A549 (cell line): Measurements from ENCODE around the gene KCNAB1. TPM values are rescaled to one million over a fixed set of nuclear protein-coding genes. Genes with fewer than 3 reads are reported as not detected.

Experiments
- ATAC-seq, 2 experiments: fragments of 200-7000 bp in 1 of 2; fragments of >200 bp in 1 of 2; cut with Nextera tagmentation in 1 of 2; cut with Tn5 transposase in 1 of 2; 3 replicates each; pipeline versions ENCODE4 v1.8.0 to v1.9.1; 2018 to 2020; ENCODE audit warnings: mild to moderate bottlenecking in 1 of 2, moderate library complexity in 1 of 2
- CTCF ChIA-PET: fragments of 300-600 bp; sonication (Branson Sonifier 250); formaldehyde crosslinking; extraction: SDS; loops from one replicate; lab custom pipeline; 2021; ENCODE audit warnings: antibody characterized with exemption, inconsistent platforms; lab: Yijun Ruan, JAX
- POLR2A ChIA-PET: fragments of 350-600 bp; formaldehyde crosslinking; extraction: SDS; loops from one replicate; lab custom pipeline; 2021; ENCODE audit warnings: antibody characterized with exemption, inconsistent platforms; lab: Yijun Ruan, JAX
- DNase-seq, 2 experiments: peaks; one replicate each; pipeline versions ENCODE4 v3.0.0 to v3.0.0-alpha.2; 2011 to 2016; ENCODE audit warnings: low read depth in 1 of 2, low spot score in 1 of 2
- FAIRE-seq: peaks from 2 replicates; lab custom pipeline; 2011; peaks lifted over from hg19 to GRCh38; lab: Jason Lieb, UNC
- H3K27ac ChIP-seq, 2 experiments: fragments of >200 bp; sonication (Bioruptor Twin); formaldehyde crosslinking; 3 replicates each; pipeline ENCODE4 v1.5.1; 2016 to 2017
- H3K4me1 ChIP-seq: fragments of >200 bp; sonication (Bioruptor Twin); formaldehyde crosslinking; 3 replicates; pipeline ENCODE4 v1.6.1; 2016
- H3K4me2 ChIP-seq: fragments of >200 bp; sonication (Bioruptor Twin); formaldehyde crosslinking; 3 replicates; pipeline ENCODE4 v1.6.1; 2016
- H3K4me3 ChIP-seq: fragments of >200 bp; sonication (Bioruptor Twin); formaldehyde crosslinking; 3 replicates; pipeline ENCODE4 v1.5.1; 2016
- H3K9me3 ChIP-seq: fragments of >200 bp; sonication (Bioruptor Twin); formaldehyde crosslinking; 3 replicates; pipeline ENCODE4 v1.6.1; 2016
- BHLHE40 ChIP-seq: IDR thresholded peaks from 2 replicates; pipeline ENCODE4 v1.6.1; 2012; ENCODE audit warnings: low read depth, low read length, inconsistent platforms
- CBX2 ChIP-seq: fragments of 200-600 bp; sonication (generic); IDR thresholded peaks from 2 replicates; pipeline ENCODE4 v1.6.1; 2016; ENCODE audit warnings: low read depth, mild to moderate bottlenecking, borderline replicate concordance
- CEBPB ChIP-seq, 2 experiments: fragments of >200 bp in 1 of 2; sonication (Bioruptor Twin) in 1 of 2; formaldehyde crosslinking in 1 of 2; IDR thresholded peaks; 2 replicates each; pipeline ENCODE4 v1.6.1; 2012 to 2016
- CHD2 ChIP-seq: fragments of 150-350 bp; IDR thresholded peaks from 2 replicates; pipeline ENCODE4 v1.6.1; 2014; ENCODE audit warnings: low read length; ENCODE audit not compliant: partially characterized antibody
- CHD4 ChIP-seq: fragments of 200-600 bp; sonication (generic); IDR thresholded peaks from 2 replicates; pipeline ENCODE4 v1.6.1; 2016; ENCODE audit warnings: antibody characterized with exemption, mild to moderate bottlenecking, borderline replicate concordance
- EHMT2 ChIP-seq: fragments of 200-600 bp; sonication (generic); IDR thresholded peaks from 2 replicates; pipeline ENCODE4 v1.6.1; 2016; ENCODE audit warnings: antibody characterized with exemption, low read depth, mild to moderate bottlenecking, moderate library complexity
- FOXS1 ChIP-seq: fragments of 250-450 bp; sonication (Bioruptor Pico); IDR thresholded peaks from 2 replicates; pipeline ENCODE4 v1.5.0; 2020; ENCODE audit warnings: mild to moderate bottlenecking, moderate library complexity
- HEYL ChIP-seq: fragments of 250-450 bp; sonication (Bioruptor Pico); IDR thresholded peaks from 2 replicates; pipeline ENCODE4 v1.8.0; 2021; ENCODE audit warnings: mild to moderate bottlenecking, moderate library complexity
- HOXB5 ChIP-seq: fragments of 250-450 bp; sonication (Bioruptor Pico); IDR thresholded peaks from 2 replicates; pipeline ENCODE4 v1.5.0; 2020; ENCODE audit warnings: mild to moderate bottlenecking, moderate library complexity
- JUNB ChIP-seq: fragments of >200 bp; sonication (Bioruptor Twin); formaldehyde crosslinking; IDR thresholded peaks from 2 replicates; pipeline ENCODE4 v1.6.1; 2016
- KDM1A ChIP-seq: fragments of 200-600 bp; sonication (generic); IDR thresholded peaks from 2 replicates; pipeline ENCODE4 v1.6.1; 2016; ENCODE audit warnings: low read depth, mild to moderate bottlenecking
- KDM5A ChIP-seq: fragments of 200-600 bp; sonication (generic); IDR thresholded peaks from 2 replicates; pipeline ENCODE4 v1.6.1; 2016; ENCODE audit warnings: antibody characterized with exemption, mild to moderate bottlenecking
- MYC ChIP-seq: IDR thresholded peaks from 2 replicates; pipeline ENCODE4 v1.6.1; 2012; ENCODE audit warnings: mild to moderate bottlenecking, inconsistent platforms, low read length, improper control_type of control experiment, borderline replicate concordance
- NFE2L2 ChIP-seq: fragments of 150-350 bp; conservative IDR thresholded peaks from 2 replicates; pipeline ENCODE4 v1.6.1; 2014; ENCODE audit warnings: low read length
- POLR2A ChIP-seq: IDR thresholded peaks from 2 replicates; pipeline ENCODE4 v1.6.1; 2012; ENCODE audit warnings: mild to moderate bottlenecking, low read length
- RCOR1 ChIP-seq: fragments of 150-350 bp; IDR thresholded peaks from 2 replicates; pipeline ENCODE4 v1.6.1; 2014; ENCODE audit warnings: antibody characterized with exemption, low read length, low read depth
- RFX5 ChIP-seq: fragments of 450-650 bp; IDR thresholded peaks from 2 replicates; pipeline ENCODE4 v1.7.1; 2014; ENCODE audit warnings: antibody characterized with exemption, mild to moderate bottlenecking, moderate library complexity
- TP53 ChIP-seq: fragments of 250-450 bp; sonication (Bioruptor Pico); IDR thresholded peaks from 2 replicates; pipeline ENCODE4 v1.5.0; 2021; ENCODE audit warnings: mild to moderate bottlenecking, moderate library complexity
- ZNF302 ChIP-seq: fragments of 250-450 bp; sonication (Bioruptor Pico); IDR thresholded peaks from 2 replicates; pipeline ENCODE4 v1.9.0; 2021; ENCODE audit warnings: inconsistent platforms, mild to moderate bottlenecking, moderate library complexity
- WGBS: methylation state at CpG from one replicate; pipeline ENCODE4 v1.1.6; 2017; ENCODE audit errors: missing lambda C conversion rate; 5-methylcytosine and 5-hydroxymethylcytosine counted together
- polyA plus RNA-seq, 4 experiments: library from polyadenylated mRNA; depleted of rRNA in 3 of 4; stranded (reverse); fragments of >200 nt; fragmentation: RNase III in 1 of 4; extraction: RNeasy Plus Mini Kit Qiagen cat#74134 plus additional on column Dnase treatment in 1 of 4; gene quantifications; 2 replicates in 3 of 4; 3 replicates in 1 of 4; pipeline ENCODE4 v1.2.3, GENCODE V29; 2011 to 2017
- TF ChIP-seq, protein P1 (sequence below): fragments of 250-450 bp; sonication (Bioruptor Pico); IDR thresholded peaks from 2 replicates; pipeline ENCODE4 v1.5.0; 2020; ENCODE audit warnings: low read depth, mild to moderate bottlenecking, moderate library complexity
- TF ChIP-seq, protein P2 (sequence below): fragments of 250-450 bp; sonication (Bioruptor Pico); IDR thresholded peaks from 2 replicates; pipeline ENCODE4 v1.5.0; 2021; ENCODE audit warnings: mild to moderate bottlenecking, moderate library complexity, borderline replicate concordance
- TF ChIP-seq, protein P3 (sequence below): fragments of 450-650 bp; IDR thresholded peaks from 2 replicates; pipeline ENCODE4 v1.6.1; 2014; ENCODE audit warnings: antibody characterized with exemption
- TF ChIP-seq, protein P4 (sequence below): fragments of >200 bp; sonication (Bioruptor Twin); formaldehyde crosslinking; IDR thresholded peaks from 3 replicates; pipeline ENCODE4 v1.6.1; 2016
- TF ChIP-seq, protein P5 (sequence below): fragments of >200 bp; sonication (Bioruptor Twin); formaldehyde crosslinking; IDR thresholded peaks from 2 replicates; pipeline ENCODE4 v1.6.1; 2016

KCNAB1 gene
- polyA plus RNA-seq, 2 of the 4 experiments (the other 2 are of a cell fraction), result not detected

DNA sequence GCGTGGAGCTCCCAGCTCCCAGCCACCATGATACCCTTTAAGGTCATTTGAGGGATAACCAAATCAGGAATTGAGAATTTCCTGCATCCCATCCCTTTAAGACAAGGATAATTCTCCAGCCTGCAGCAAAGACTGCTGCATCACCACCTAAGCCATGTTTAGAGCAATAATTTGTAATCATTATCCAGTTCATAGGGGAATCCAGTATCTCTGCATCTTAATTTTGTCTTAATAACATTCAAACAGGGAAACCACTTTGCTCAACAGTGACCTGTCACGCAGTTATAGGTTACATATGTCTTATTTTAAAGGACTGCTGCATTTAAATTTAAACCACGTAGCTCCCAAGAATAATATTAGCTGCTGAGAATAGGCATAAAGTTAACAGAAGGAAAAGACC lies 246.2 kb downstream of the KCNAB1 start (continued):
- TF ChIP-seq HEYL (CRISPR knock-in tag), result no peak
- no peak for TF ChIP-seq CHD2
- no peak for TF ChIP-seq CHD4
- TF ChIP-seq BHLHE40, result no peak

DNA sequence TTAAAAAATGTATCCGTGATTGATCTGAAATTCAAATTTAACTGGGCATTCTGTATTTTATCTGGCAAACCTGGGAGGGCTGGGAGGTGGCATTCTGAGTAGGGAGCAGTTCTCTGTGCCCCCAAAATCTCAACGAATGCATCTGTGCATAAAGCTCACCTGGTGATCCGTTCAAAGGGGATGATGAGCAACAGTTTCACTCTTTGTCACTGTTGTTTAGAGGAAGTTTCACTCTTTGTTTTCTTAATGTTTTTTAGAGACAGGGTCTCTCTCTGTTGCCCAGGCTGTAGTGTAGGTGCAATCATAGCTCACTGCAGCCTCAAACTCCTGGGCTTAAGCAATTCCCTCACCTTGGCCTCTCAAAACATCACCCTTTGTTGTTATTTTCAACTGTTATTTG lies 247.8 kb downstream of the KCNAB1 start:
- Histone ChIP-seq H3K4me2 (no peak overlapping the region), H3K4me3 (no peak overlapping the region)
- no peak for TF ChIP-seq MYC
- no peak for TF ChIP-seq FOXS1
- no peak for TF ChIP-seq KDM1A
- TF ChIP-seq, protein P1, sequence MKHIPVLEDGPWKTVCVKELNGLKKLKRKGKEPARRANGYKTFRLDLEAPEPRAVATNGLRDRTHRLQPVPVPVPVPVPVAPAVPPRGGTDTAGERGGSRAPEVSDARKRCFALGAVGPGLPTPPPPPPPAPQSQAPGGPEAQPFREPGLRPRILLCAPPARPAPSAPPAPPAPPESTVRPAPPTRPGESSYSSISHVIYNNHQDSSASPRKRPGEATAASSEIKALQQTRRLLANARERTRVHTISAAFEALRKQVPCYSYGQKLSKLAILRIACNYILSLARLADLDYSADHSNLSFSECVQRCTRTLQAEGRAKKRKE (CRISPR knock-in tag), result no peak
- TF ChIP-seq, protein P2, sequence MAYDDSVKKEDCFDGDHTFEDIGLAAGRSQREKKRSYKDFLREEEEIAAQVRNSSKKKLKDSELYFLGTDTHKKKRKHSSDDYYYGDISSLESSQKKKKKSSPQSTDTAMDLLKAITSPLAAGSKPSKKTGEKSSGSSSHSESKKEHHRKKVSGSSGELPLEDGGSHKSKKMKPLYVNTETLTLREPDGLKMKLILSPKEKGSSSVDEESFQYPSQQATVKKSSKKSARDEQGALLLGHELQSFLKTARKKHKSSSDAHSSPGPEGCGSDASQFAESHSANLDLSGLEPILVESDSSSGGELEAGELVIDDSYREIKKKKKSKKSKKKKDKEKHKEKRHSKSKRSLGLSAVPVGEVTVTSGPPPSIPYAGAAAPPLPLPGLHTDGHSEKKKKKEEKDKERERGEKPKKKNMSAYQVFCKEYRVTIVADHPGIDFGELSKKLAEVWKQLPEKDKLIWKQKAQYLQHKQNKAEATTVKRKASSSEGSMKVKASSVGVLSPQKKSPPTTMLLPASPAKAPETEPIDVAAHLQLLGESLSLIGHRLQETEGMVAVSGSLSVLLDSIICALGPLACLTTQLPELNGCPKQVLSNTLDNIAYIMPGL (CRISPR knock-in tag), result no peak
- TF ChIP-seq POLR2A, result no peak
- TF ChIP-seq NFE2L2, result no peak
- no peak for TF ChIP-seq ZNF302 (CRISPR knock-in tag)
- TF ChIP-seq, protein P3, sequence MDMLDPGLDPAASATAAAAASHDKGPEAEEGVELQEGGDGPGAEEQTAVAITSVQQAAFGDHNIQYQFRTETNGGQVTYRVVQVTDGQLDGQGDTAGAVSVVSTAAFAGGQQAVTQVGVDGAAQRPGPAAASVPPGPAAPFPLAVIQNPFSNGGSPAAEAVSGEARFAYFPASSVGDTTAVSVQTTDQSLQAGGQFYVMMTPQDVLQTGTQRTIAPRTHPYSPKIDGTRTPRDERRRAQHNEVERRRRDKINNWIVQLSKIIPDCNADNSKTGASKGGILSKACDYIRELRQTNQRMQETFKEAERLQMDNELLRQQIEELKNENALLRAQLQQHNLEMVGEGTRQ, result no peak
- TF ChIP-seq, all 56 proteins: peak for 0
- ChIA-PET POLR2A (no interaction called here), CTCF (interaction anchor here (0.8 to 1.5 kb wide), 2 partner anchors 9 to 216 kb away, joined by 3 to 5 read pairs; no protein-coding TSS in a partner anchor)
- DNase-seq, result no peak
- no peak for ATAC-seq
- Histone ChIP-seq H3K27ac (no peak overlapping the region), H3K4me1 (no peaks in the 10 kb centered on the region), H3K9me3 (no peaks in the 10 kb centered on the region)
- 6% methylated on average over 3 of the region's 3 CpGs for WGBS
- FAIRE-seq, result no peak

DNA sequence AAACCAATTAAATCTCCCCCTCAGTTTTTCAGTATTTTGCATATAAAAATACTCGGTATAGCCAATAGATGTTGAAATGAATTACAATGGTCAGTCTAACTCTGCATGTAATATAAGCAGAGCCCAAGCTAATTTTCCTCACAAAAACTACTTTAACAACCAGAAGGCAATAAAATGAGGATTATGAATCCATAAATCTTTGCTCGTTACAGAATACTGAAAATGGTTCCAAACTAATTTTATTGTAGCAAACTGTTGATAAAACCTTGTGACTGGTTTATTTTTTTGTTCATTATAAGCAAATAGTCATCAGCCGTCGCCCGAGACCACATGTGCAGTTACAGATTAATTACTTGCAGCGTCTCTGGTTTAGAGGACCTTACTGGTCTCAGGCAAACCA lies 251.3 kb downstream of the KCNAB1 start:
- ChIA-PET CTCF (interaction anchor here (3.3 kb wide), 1 partner anchor 10 kb away, joined by 19 read pairs; no protein-coding TSS in a partner anchor), POLR2A (no interaction called here)
- TF ChIP-seq CEBPB (IDR thresholded peaks at IDR 0.05) (no peak), EHMT2 (no peak), JUNB (no peak)
- Histone ChIP-seq H3K4me2 (no peak overlapping the region), H3K4me3 (no peak overlapping the region), H3K4me1 (no peaks in the 10 kb centered on the region), H3K9me3 (no peaks in the 10 kb centered on the region), H3K27ac (no peak overlapping the region)
- DNase-seq (no peak), ATAC-seq (no peak), FAIRE-seq (no peak)
- WGBS, result 61% methylated on average over 6 of the region's 6 CpGs

DNA sequence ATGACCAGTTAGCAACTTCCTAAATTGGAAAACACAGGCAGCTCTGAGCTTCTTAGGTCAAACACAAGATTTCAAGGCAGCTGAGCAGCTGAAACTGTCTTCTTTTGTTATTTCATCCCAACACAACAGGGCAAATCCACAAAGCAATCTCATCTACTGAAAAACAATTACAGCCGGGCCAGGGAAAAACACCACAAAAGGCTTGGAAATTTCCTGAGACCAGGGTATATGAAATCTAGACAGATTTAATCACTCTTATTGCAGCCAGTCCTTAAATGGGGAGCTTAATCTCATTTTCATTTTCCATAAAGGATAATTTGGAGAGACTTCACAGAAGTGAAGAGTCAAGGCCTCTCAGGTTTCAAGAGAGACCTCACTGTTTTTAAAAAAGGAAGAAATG lies 252.7 kb downstream of the KCNAB1 start:
- no peak for TF ChIP-seq POLR2A
- TF ChIP-seq KDM5A, result no peak
- no peak for TF ChIP-seq NFE2L2
- no peak for TF ChIP-seq CBX2
- no peak for TF ChIP-seq JUNB
- no peak for TF ChIP-seq RCOR1
- no peak for TF ChIP-seq HEYL (CRISPR knock-in tag)
- no peak for TF ChIP-seq ZNF302 (CRISPR knock-in tag)
- no peak for TF ChIP-seq HOXB5
- no peak for TF ChIP-seq TP53
- TF ChIP-seq, protein P4, sequence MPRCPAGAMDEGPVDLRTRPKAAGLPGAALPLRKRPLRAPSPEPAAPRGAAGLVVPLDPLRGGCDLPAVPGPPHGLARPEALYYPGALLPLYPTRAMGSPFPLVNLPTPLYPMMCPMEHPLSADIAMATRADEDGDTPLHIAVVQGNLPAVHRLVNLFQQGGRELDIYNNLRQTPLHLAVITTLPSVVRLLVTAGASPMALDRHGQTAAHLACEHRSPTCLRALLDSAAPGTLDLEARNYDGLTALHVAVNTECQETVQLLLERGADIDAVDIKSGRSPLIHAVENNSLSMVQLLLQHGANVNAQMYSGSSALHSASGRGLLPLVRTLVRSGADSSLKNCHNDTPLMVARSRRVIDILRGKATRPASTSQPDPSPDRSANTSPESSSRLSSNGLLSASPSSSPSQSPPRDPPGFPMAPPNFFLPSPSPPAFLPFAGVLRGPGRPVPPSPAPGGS, result no peak
- TF ChIP-seq EHMT2, result no peak
- TF ChIP-seq CHD4, result no peak
- TF ChIP-seq, protein P5, sequence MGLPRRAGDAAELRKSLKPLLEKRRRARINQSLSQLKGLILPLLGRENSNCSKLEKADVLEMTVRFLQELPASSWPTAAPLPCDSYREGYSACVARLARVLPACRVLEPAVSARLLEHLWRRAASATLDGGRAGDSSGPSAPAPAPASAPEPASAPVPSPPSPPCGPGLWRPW, result no peak
- no peak for TF ChIP-seq RFX5
- TF ChIP-seq, all 56 proteins: peak for 0
- WGBS, result 86% methylated on average over 1 of the region's 1 CpG
- ChIA-PET POLR2A (no interaction called here), CTCF (interaction anchor here (1.4 to 3.3 kb wide), 2 partner anchors 9 to 22 kb away, joined by 3 to 19 read pairs; no protein-coding TSS in a partner anchor)
- Histone ChIP-seq H3K27ac (no peak overlapping the region), H3K4me2 (no peak overlapping the region), H3K9me3 (no peaks in the 10 kb centered on the region), H3K4me1 (no peaks in the 10 kb centered on the region), H3K4me3 (no peak overlapping the region)
- FAIRE-seq, result no peak
- no peak for ATAC-seq
- no peak for DNase-seq
